GM15510 (cell line): ENCODE results near the gene KIAA1586.

Source experiments
- POLR2A ChIP-seq: IDR thresholded peaks from 3 replicates; pipeline ENCODE4 v1.6.1; 2011; ENCODE audit warnings: borderline replicate concordance; ENCODE audit not compliant: insufficient read length; ENCODE audit errors: extremely low read depth

The KIAA1586 gene

DNA sequence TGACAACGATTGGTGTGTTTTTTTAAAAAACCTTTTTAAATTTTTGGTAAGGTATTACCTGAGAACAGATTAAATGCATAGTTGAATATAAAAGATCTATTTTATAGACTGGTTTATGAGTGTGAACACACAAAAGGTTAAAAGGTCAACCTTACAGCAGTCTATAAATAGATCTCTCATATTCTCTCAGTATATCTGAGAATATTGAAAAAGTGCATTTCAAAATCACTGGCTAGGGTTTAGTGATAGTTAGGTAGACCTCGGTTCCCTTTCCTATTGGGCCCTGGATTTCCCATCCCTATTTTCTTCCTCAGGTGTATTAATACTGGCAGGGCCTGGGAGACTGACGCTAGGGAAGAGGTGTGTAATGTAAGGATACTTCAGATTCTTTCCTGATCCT is 42.8 kb downstream of the KIAA1586 start:
- TF ChIP-seq POLR2A: no peak

DNA sequence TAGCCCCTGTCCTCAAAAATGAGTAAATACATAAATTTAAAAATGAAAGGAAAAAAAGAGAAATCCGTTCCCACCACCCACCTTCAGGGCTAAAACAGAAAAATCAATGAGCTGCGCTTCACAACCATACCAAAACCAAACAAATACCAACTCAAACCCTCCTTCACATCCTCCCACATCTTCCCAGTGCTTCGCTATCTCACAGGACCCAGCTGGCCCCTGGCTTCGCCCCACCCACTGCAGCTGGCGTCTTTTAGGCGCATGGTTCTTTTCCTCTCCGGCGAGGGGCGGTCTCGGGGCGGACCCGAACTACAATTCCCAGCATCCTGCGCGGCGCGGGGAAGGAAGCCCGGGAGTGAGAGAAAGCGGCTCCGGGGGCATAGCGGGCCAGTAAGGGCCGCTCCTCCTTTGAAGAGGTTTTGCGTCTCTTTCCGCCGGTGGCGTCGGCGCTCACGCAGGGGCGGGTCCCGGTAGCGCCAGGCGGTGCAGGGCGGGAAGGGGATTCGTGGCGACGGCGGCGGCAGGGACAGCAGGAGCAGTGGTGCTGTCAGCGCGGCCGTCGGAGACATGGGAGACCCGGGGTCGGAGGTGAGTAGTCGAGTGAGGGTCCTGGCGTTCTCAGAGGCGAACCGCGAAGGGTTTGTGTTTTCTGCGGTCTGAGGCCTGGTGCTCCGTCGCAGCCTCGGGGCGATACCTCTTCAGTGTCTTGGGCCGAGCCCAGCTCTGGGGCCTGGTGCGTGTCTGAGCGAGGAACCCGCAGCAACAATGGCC is 43.4 kb downstream of the KIAA1586 start, which contains the start of gene ZNF451:
Gene ZNF451 (plus strand): TSS at position 502 of the 771 bp plus-strand sequence. CDS start 66 bp downstream, at position 568.
- peak; percentile 76 for TF ChIP-seq POLR2A

DNA sequence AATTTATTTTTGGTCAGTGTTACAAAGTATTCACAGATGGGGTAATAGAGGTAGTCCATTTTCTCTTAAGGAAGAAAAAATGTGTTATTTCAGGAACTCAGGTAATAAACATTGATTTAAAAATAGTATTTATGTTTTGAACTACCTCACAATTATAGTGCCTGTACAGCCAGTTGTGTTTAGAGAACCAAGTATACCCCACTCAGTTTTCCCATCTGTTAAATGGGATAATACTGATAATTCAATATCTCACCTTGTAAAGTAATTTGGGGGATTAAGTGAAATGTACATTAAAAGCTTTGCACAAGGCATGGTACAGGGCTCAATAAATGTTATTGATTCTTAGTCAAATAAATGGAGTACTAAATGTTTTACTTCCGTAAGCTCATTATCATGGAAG is 48.2 kb downstream of the KIAA1586 start:
- TF ChIP-seq POLR2A: no peak

DNA sequence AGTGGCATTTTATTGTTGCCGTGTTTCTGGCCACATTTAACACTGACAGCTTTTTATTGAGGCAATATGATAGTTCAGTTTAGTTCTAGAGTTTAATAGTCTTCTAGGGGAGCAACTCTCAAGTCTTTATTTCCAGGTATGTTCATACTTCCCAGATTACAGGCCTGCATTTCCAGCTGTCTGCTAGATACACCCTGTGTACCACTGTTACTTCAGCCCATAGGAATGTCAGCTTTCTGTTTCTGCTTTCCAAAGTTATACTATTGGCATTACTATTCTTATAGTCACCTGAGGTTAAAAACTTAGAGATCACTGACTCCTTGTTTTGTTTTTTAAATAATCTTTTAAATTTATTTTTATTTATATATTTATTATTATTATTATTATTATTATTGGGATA is 51.1 kb downstream of the KIAA1586 start:
- no peak for TF ChIP-seq POLR2A

- TF ChIP-seq POLR2A: no peak
Observed at GRCh38 chr6:57102976-57103375, 56.5 kb downstream of the KIAA1586 start.

GRCh38 chr6:57104336-57104735 is 57.8 kb downstream of the KIAA1586 start:
- no peak for TF ChIP-seq POLR2A
